ENCODE data around the gene PNLDC1.
"Not testable (repeated sequence)": the region's sequence is repeated elsewhere in the genome, so short reads cannot be mapped to it uniquely, and the experiment has no call there.

The PNLDC1 gene

GRCh38 chr6:159819932-159820640 lies 20.0 kb downstream of the PNLDC1 start:
- DNase-seq (peak; percentile 25), ATAC-seq (peak; percentile 40)

GRCh38 chr6:159821122-159821521 lies 21.0 kb downstream of the PNLDC1 start:
- ATAC-seq, result no peak

GRCh38 chr6:159821726-159822125 lies 21.6 kb downstream of the PNLDC1 start:
- ATAC-seq, result no peak
- DNase-seq, result no peak

More at GRCh38 chr6:159821122-159821521, 21.0 kb downstream of the PNLDC1 start:
- DNase-seq, result no peak

GRCh38 chr6:159823953-159824352 lies 23.9 kb downstream of the PNLDC1 start:
- ATAC-seq (no peak), DNase-seq (no peak)

- ATAC-seq, result not testable (repeated sequence)
Observed at GRCh38 chr6:159824690-159825089, 24.6 kb downstream of the PNLDC1 start.

GRCh38 chr6:159826004-159826403 lies 25.9 kb downstream of the PNLDC1 start:
- DNase-seq, result no peak
- no peak for ATAC-seq

More at GRCh38 chr6:159824690-159825089, 24.6 kb downstream of the PNLDC1 start:
- DNase-seq, result not testable (repeated sequence)

- DNase-seq, result no peak
- ATAC-seq, result no peak
Observed at GRCh38 chr6:159826968-159827647, 27.0 kb downstream of the PNLDC1 start.

- ATAC-seq (no peak), DNase-seq (no peak)
Observed at GRCh38 chr6:159828074-159828473, 28.0 kb downstream of the PNLDC1 start.

GRCh38 chr6:159829526-159829925 lies 29.4 kb downstream of the PNLDC1 start:
- DNase-seq (no peak), ATAC-seq (no peak)

GRCh38 chr6:159830501-159831372 lies 30.7 kb downstream of the PNLDC1 start:
- no peak for DNase-seq
- ATAC-seq, result no peak

- no peak for DNase-seq
- no peak for ATAC-seq
Observed at GRCh38 chr6:159831373-159831679, 31.2 kb downstream of the PNLDC1 start.

- DNase-seq (no peak), ATAC-seq (no peak)
Observed at GRCh38 chr6:159832946-159833345, 32.9 kb downstream of the PNLDC1 start.

- no peak for DNase-seq
- no peak for ATAC-seq
Observed at GRCh38 chr6:159833556-159833955, 33.5 kb downstream of the PNLDC1 start.

- DNase-seq, result no peak
Observed at GRCh38 chr6:159833997-159834603, 34.0 kb downstream of the PNLDC1 start.

GRCh38 chr6:159836718-159837490 lies 36.8 kb downstream of the PNLDC1 start:
- no peak for ATAC-seq
- no peak for DNase-seq

More at GRCh38 chr6:159833997-159834603, 34.0 kb downstream of the PNLDC1 start:
- no peak for ATAC-seq

GRCh38 chr6:159837511-159837910 lies 37.4 kb downstream of the PNLDC1 start:
- DNase-seq (no peak), ATAC-seq (no peak)

GRCh38 chr6:159838020-159838744 lies 38.1 kb downstream of the PNLDC1 start:
- ATAC-seq (no peak), DNase-seq (no peak)

- ATAC-seq (no peak), DNase-seq (no peak)
Observed at GRCh38 chr6:159842035-159842434, 42.0 kb downstream of the PNLDC1 start.

GRCh38 chr6:159844737-159845645 lies 44.9 kb downstream of the PNLDC1 start:
- ATAC-seq, result no peak
- no peak for DNase-seq

- not testable (repeated sequence) for DNase-seq, ATAC-seq
Observed at GRCh38 chr6:159848552-159848951, 48.5 kb downstream of the PNLDC1 start.

All from stimulated activated naive CD8-positive, alpha-beta T cell treated with anti-CD3 and anti-CD28 coated beads, Interleukin-15, Interleukin-2, amounts not matched to agents 100 U/mL and 50 U/mL, for 24 hours (primary cell).